ENCODE data around the gene TTC7B. TPM values are rescaled to one million over a fixed set of nuclear protein-coding genes. Genes with fewer than 3 reads are reported as not detected.

Gene TTC7B
- total RNA-seq, 1 donor from 2014 or later: 6.1 TPM

GRCh38 chr14:90659156-90659555 is 157.1 kb downstream of the TTC7B start:
- peaks cover 13% of the 10 kb centered on the region for H3K4me1 Mint-ChIP-seq (ENCODE audit: low read depth)
- H3K27me3 Mint-ChIP-seq (ENCODE audit: low read depth): peaks cover 7% of the 10 kb centered on the region
- H3K36me3 Mint-ChIP-seq (ENCODE audit: low read depth): no peaks in the 10 kb centered on the region
- intact Hi-C loops (cut with micrococcal nuclease): loop anchor here (2.0 kb wide), 1 partner anchor 18 kb away; no protein-coding TSS in a partner anchor
- H3K4me3 Mint-ChIP-seq (ENCODE audit: low read depth): no peak overlapping the region
- H3K9me3 Mint-ChIP-seq: no peaks in the 10 kb centered on the region
- DNase-seq (ENCODE audit: low spot score): no peak
- H3K27ac Mint-ChIP-seq: no peak overlapping the region

GRCh38 chr14:90658541-90658967 is 157.7 kb downstream of the TTC7B start:
- Mint-ChIP-seq H3K4me1 (ENCODE audit: low read depth) (peaks cover 13% of the 10 kb centered on the region), H3K36me3 (ENCODE audit: low read depth) (no peaks in the 10 kb centered on the region), H3K27me3 (ENCODE audit: low read depth) (peaks cover 7% of the 10 kb centered on the region), H3K27ac (no peak overlapping the region), H3K9me3 (no peaks in the 10 kb centered on the region), H3K4me3 (ENCODE audit: low read depth) (no peak overlapping the region)
- no peak for DNase-seq (ENCODE audit: low spot score)
- intact Hi-C loops (cut with micrococcal nuclease): loop anchor here (2.0 kb wide), 1 partner anchor 18 kb away; no protein-coding TSS in a partner anchor

DNA sequence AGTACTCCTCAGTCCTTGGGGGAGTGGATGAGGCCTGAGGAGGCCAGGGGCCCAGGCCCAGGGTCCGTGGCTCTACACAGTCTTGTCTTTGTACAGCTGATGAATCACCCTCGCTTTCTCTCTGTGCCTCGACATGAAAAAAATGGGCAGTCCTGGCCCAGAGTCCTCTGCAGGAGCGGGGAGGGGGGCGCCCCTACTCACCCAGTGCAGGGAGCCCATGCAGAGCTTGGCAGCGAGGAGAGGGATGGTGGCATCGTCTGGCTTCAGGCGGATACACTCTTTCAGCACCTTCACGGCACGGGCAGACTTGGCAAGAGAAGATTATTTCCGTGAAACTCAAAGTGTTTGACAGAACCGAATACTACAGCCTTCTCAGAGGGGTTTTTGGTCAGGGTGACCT is 159.3 kb downstream of the TTC7B start:
- Mint-ChIP-seq H3K27ac (no peak overlapping the region), H3K27me3 (ENCODE audit: low read depth) (peaks cover 7% of the 10 kb centered on the region), H3K36me3 (ENCODE audit: low read depth) (no peaks in the 10 kb centered on the region), H3K4me3 (ENCODE audit: low read depth) (no peak overlapping the region), H3K9me3 (no peaks in the 10 kb centered on the region), H3K4me1 (ENCODE audit: low read depth) (peaks cover 13% of the 10 kb centered on the region)
- intact Hi-C loops (cut with micrococcal nuclease): no loop called here
- no peak for DNase-seq (ENCODE audit: low spot score)

DNA sequence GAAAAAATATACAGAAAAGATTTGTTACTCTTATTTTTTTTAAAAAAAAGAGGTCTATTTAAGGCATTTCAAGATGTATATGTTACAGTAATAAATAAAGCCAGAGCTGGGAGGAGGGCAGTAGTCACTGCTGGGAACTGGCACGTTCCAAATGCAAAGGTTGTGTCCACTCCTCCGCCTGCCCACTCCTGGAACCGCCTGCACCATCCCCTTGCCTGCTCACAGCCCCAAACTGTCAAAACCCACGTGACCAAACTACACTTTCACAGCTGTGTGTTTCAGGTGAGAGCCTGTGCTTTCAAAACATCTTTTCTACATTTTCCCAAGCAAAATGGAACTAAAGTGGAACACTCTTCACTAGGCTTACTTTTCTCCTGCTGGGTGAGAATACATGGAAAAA is 160.4 kb downstream of the TTC7B start:
- H3K4me1 Mint-ChIP-seq (ENCODE audit: low read depth): peaks cover 13% of the 10 kb centered on the region
- H3K9me3 Mint-ChIP-seq: no peaks in the 10 kb centered on the region
- intact Hi-C loops (cut with micrococcal nuclease): no loop called here
- H3K27ac Mint-ChIP-seq: no peak overlapping the region
- H3K36me3 Mint-ChIP-seq (ENCODE audit: low read depth): no peaks in the 10 kb centered on the region
- peaks cover 7% of the 10 kb centered on the region for H3K27me3 Mint-ChIP-seq (ENCODE audit: low read depth)
- no peak for DNase-seq (ENCODE audit: low spot score)
- H3K4me3 Mint-ChIP-seq (ENCODE audit: low read depth): no peak overlapping the region

- no peak overlapping the region for H3K4me3 Mint-ChIP-seq (ENCODE audit: low read depth)
- no peaks in the 10 kb centered on the region for H3K9me3 Mint-ChIP-seq
- H3K36me3 Mint-ChIP-seq (ENCODE audit: low read depth): no peaks in the 10 kb centered on the region
- no peak overlapping the region for H3K27ac Mint-ChIP-seq
- H3K27me3 Mint-ChIP-seq (ENCODE audit: low read depth): peaks cover 6% of the 10 kb centered on the region
- DNase-seq (ENCODE audit: low spot score): no peak
- intact Hi-C loops (cut with micrococcal nuclease): no loop called here
- peaks cover 13% of the 10 kb centered on the region for H3K4me1 Mint-ChIP-seq (ENCODE audit: low read depth)
Observed at GRCh38 chr14:90654831-90655276, 161.4 kb downstream of the TTC7B start.

DNA sequence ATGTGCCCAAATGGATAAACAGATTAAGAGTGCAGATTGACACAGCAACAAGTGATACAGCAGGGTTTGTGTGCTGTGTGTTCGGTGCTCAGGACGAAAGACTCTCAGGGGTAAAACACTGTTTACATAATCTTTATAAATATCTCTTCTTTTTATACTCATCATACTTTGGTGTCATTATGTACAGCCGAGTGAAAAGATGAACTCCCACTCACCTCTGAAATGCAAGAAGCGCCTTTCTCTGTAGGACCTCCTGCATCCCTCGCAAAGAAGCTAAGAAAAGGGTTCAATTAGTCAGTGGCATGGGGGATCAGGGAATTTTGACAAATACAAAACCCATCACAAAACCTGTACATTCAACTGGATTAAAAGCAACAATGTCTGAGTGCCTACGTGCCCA is 163.6 kb downstream of the TTC7B start:
- Mint-ChIP-seq H3K9me3 (no peaks in the 10 kb centered on the region), H3K4me3 (ENCODE audit: low read depth) (no peak overlapping the region), H3K36me3 (ENCODE audit: low read depth) (no peaks in the 10 kb centered on the region), H3K27me3 (ENCODE audit: low read depth) (peaks cover 5% of the 10 kb centered on the region), H3K4me1 (ENCODE audit: low read depth) (no peaks in the 10 kb centered on the region), H3K27ac (no peak overlapping the region)
- intact Hi-C loops (cut with micrococcal nuclease): no loop called here
- no peak for DNase-seq (ENCODE audit: low spot score)

DNA sequence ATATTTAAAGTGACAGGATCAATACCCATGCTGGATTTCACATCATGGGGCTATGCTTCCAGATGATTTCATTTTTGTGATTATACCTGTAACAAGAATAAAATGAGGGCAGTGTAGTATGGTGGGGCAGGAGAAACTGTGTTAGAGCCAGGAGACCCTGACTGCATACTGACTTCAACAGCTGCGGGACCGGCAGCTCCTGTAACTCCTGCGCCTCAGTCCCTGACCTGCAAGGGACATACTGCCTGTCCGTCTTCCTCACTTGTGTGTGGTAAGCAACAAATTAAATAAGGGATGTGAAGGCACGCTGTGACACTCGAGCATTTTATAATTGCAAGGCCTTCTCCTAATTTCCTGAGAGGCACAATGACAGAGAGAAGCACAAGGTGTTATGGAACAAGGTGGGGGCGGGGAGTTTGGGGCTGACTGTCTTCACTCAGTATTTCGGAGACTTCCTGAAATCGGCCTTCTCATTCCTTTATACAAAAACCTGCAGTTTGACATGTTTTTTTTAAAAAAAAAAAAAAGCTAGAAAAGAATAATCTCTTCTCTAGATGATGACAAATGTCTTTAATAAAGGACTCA is 164.2 kb downstream of the TTC7B start:
- no peak overlapping the region for H3K4me3 Mint-ChIP-seq (ENCODE audit: low read depth)
- H3K27ac Mint-ChIP-seq: no peak overlapping the region

GRCh38 chr14:90651271-90651804 is 164.9 kb downstream of the TTC7B start:
- no peaks in the 10 kb centered on the region for H3K9me3 Mint-ChIP-seq
- intact Hi-C loops (cut with micrococcal nuclease): no loop called here

More for the DNA sequence above, 164.2 kb downstream of the TTC7B start:
- DNase-seq (ENCODE audit: low spot score): no peak
- H3K27me3 Mint-ChIP-seq (ENCODE audit: low read depth): peaks cover 4% of the 10 kb centered on the region
- intact Hi-C loops (cut with micrococcal nuclease): no loop called here
- H3K36me3 Mint-ChIP-seq (ENCODE audit: low read depth): no peaks in the 10 kb centered on the region
- no peaks in the 10 kb centered on the region for H3K9me3 Mint-ChIP-seq
- H3K4me1 Mint-ChIP-seq (ENCODE audit: low read depth): no peaks in the 10 kb centered on the region

GRCh38 chr14:90649557-90650135 is 166.6 kb downstream of the TTC7B start:
- no peak for DNase-seq (ENCODE audit: low spot score)
- Mint-ChIP-seq H3K27me3 (ENCODE audit: low read depth) (peaks cover 2% of the 10 kb centered on the region), H3K27ac (no peak overlapping the region), H3K9me3 (no peaks in the 10 kb centered on the region), H3K36me3 (ENCODE audit: low read depth) (no peaks in the 10 kb centered on the region), H3K4me3 (ENCODE audit: low read depth) (no peak overlapping the region), H3K4me1 (ENCODE audit: low read depth) (no peaks in the 10 kb centered on the region)
- intact Hi-C loops (cut with micrococcal nuclease): no loop called here

More at GRCh38 chr14:90651271-90651804, 164.9 kb downstream of the TTC7B start:
- Mint-ChIP-seq H3K27ac (no peak overlapping the region), H3K4me3 (ENCODE audit: low read depth) (no peak overlapping the region), H3K4me1 (ENCODE audit: low read depth) (no peaks in the 10 kb centered on the region), H3K36me3 (ENCODE audit: low read depth) (no peaks in the 10 kb centered on the region), H3K27me3 (ENCODE audit: low read depth) (peaks cover 4% of the 10 kb centered on the region)
- no peak for DNase-seq (ENCODE audit: low spot score)

DNA sequence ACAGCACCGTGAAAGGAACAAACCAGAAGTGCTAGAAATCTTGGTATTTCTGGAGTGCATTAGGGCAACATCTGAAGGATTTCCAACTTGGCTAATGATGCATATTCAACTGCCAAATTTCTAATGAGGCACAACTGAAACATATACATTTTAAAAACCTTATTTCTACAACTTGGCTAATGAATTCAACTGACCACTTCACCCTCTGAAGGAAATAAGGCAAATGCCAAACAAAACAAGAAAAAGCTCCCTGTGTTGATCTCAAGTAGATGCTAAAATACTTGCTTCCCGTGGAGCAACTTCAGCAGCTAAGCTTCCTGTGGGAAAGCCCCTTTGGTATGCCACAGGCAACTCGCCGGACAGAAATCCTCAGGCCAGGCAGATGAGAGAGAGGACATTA is 167.1 kb downstream of the TTC7B start:
- Mint-ChIP-seq H3K9me3 (no peaks in the 10 kb centered on the region), H3K36me3 (ENCODE audit: low read depth) (no peaks in the 10 kb centered on the region), H3K4me3 (ENCODE audit: low read depth) (no peak overlapping the region), H3K27me3 (ENCODE audit: low read depth) (peaks cover 2% of the 10 kb centered on the region), H3K27ac (no peak overlapping the region), H3K4me1 (ENCODE audit: low read depth) (no peaks in the 10 kb centered on the region)
- DNase-seq (ENCODE audit: low spot score): no peak
- intact Hi-C loops (cut with micrococcal nuclease): no loop called here

GRCh38 chr14:90648421-90648820 is 167.8 kb downstream of the TTC7B start:
- Mint-ChIP-seq H3K27me3 (ENCODE audit: low read depth) (peaks cover 2% of the 10 kb centered on the region), H3K27ac (no peak overlapping the region), H3K4me1 (ENCODE audit: low read depth) (no peaks in the 10 kb centered on the region), H3K9me3 (no peaks in the 10 kb centered on the region), H3K4me3 (ENCODE audit: low read depth) (no peak overlapping the region), H3K36me3 (ENCODE audit: low read depth) (no peaks in the 10 kb centered on the region)
- no peak for DNase-seq (ENCODE audit: low spot score)
- intact Hi-C loops (cut with micrococcal nuclease): no loop called here

GRCh38 chr14:90647473-90648005 is 168.7 kb downstream of the TTC7B start:
- Mint-ChIP-seq H3K27ac (no peak overlapping the region), H3K4me3 (ENCODE audit: low read depth) (no peak overlapping the region), H3K27me3 (ENCODE audit: low read depth) (peaks cover 2% of the 10 kb centered on the region), H3K36me3 (ENCODE audit: low read depth) (no peaks in the 10 kb centered on the region), H3K4me1 (ENCODE audit: low read depth) (no peaks in the 10 kb centered on the region), H3K9me3 (no peaks in the 10 kb centered on the region)
- DNase-seq (ENCODE audit: low spot score): no peak
- intact Hi-C loops (cut with micrococcal nuclease): no loop called here

- no peaks in the 10 kb centered on the region for H3K4me1 Mint-ChIP-seq (ENCODE audit: low read depth)
- H3K27ac Mint-ChIP-seq: no peak overlapping the region
- H3K27me3 Mint-ChIP-seq (ENCODE audit: low read depth): peaks cover 2% of the 10 kb centered on the region
- intact Hi-C loops (cut with micrococcal nuclease): no loop called here
- DNase-seq (ENCODE audit: low spot score): no peak
- no peaks in the 10 kb centered on the region for H3K36me3 Mint-ChIP-seq (ENCODE audit: low read depth)
- no peaks in the 10 kb centered on the region for H3K9me3 Mint-ChIP-seq
- no peak overlapping the region for H3K4me3 Mint-ChIP-seq (ENCODE audit: low read depth)
Observed at GRCh38 chr14:90645842-90646443, 170.3 kb downstream of the TTC7B start.
